ENCODE measurements around the gene ZCWPW2.
A peak's percentile ranks its signal among the peaks of the same experiment; 100 is the strongest.

ZCWPW2 gene

DNA sequence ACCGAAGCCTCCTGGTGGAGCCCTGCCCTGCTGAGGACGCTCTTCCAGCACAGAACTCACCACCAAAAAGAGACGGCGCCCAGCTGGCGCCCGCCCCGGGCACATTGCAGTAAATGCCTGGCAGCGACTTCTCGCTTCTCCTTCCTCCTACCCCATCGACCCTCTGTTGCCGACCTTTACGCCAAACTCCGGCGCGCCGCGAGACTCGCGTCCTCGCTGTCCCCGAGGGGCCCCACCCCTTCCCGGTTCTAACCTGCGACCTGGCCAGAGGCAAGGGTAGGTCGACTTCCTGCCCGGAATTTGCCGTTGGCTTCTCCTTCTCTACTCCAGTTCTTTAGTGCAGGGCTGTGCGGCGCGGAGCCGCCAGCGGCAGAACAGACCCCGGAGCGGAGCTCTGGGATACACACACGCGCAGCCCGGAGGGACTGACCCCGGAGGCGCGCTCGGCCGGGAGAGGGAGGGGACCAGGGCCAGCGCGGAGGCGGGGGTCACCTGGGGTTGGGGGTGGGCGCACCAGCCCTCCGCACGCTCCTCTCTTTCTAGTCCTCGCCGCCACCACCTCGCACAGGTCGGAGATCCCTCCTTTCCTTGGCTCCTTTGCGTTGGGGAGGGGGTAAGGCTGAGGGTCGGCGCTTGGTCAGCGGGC, 226.7 kb downstream of the ZCWPW2 start:
- Histone ChIP-seq H3K9me3 (ENCODE audit: control insufficient read depth, insufficient read depth, low read length) (no peaks in the 10 kb centered on the region), H3K4me1 (ENCODE audit: insufficient read depth, low read length) (no peaks in the 10 kb centered on the region; the same call in 1 of the 2 replicates), H3K9ac (ENCODE audit: low read depth, low read length) (peak overlapping the region; percentile 80), H3K36me3 (ENCODE audit: insufficient read depth, low read length) (no peaks in the 10 kb centered on the region)
